GM06990 (cell line): ENCODE results near the gene GRK3.

Source experiments
- DNase-seq: peaks from one replicate; pipeline ENCODE4 v3.0.0-alpha.2; 2011; ENCODE audit not compliant: insufficient read length; ENCODE audit errors: extremely low read depth
- H3K27me3 ChIP-seq: replicated peaks from 2 replicates; pipeline ENCODE4 v1.6.0; 2011; ENCODE audit warnings: low read length; ENCODE audit not compliant: control insufficient read depth, insufficient read depth
- H3K36me3 ChIP-seq: 2 replicates; pipeline ENCODE4 v1.5.1; 2011; ENCODE audit warnings: low read length; ENCODE audit not compliant: control insufficient read depth, insufficient read depth
- H3K4me3 ChIP-seq: replicated peaks from 2 replicates; pipeline ENCODE4 v1.5.1; 2011; ENCODE audit warnings: low read depth, mild to moderate bottlenecking, control low read depth, low read length
- CTCF ChIP-seq: IDR thresholded peaks from 2 replicates; pipeline ENCODE4 v1.5.1; 2011; ENCODE audit warnings: low read length, control low read depth, mild to moderate bottlenecking, inconsistent platforms; ENCODE audit not compliant: insufficient read depth, poor library complexity, severe bottlenecking

Gene GRK3

GRCh38 chr22:25748140-25748539 is 183.7 kb downstream of the GRK3 start:
- Histone ChIP-seq H3K4me3 (no peak overlapping the region), H3K36me3 (no peaks in the 10 kb centered on the region), H3K27me3 (no peaks in the 10 kb centered on the region)
- no peak for DNase-seq
- no peak for TF ChIP-seq CTCF

- H3K4me3 ChIP-seq, result no peak overlapping the region
- TF ChIP-seq CTCF, result no peak
- DNase-seq, result no peak
- H3K36me3 ChIP-seq, result no peaks in the 10 kb centered on the region
- H3K27me3 ChIP-seq, result no peaks in the 10 kb centered on the region
These were observed 184.2 kb downstream of the GRK3 start for GRCh38 chr22:25748704-25749103.

- DNase-seq, result peak; percentile 39
- no peaks in the 10 kb centered on the region for H3K36me3 ChIP-seq
These were observed 185.1 kb downstream of the GRK3 start for GRCh38 chr22:25749420-25750169.

GRCh38 chr22:25750569-25751173 is 186.2 kb downstream of the GRK3 start:
- no peaks in the 10 kb centered on the region for H3K27me3 ChIP-seq
- no peak for DNase-seq
- no peak overlapping the region for H3K4me3 ChIP-seq
- no peak for TF ChIP-seq CTCF
- H3K36me3 ChIP-seq, result no peaks in the 10 kb centered on the region

More at GRCh38 chr22:25749420-25750169, 185.1 kb downstream of the GRK3 start:
- H3K27me3 ChIP-seq, result no peaks in the 10 kb centered on the region
- H3K4me3 ChIP-seq, result no peak overlapping the region
- TF ChIP-seq CTCF, result no peak

- H3K4me3 ChIP-seq, result no peak overlapping the region
- DNase-seq, result no peak
- TF ChIP-seq CTCF, result no peak
- no peaks in the 10 kb centered on the region for H3K27me3 ChIP-seq
- H3K36me3 ChIP-seq, result no peaks in the 10 kb centered on the region
These were observed 186.7 kb downstream of the GRK3 start for GRCh38 chr22:25751174-25751581.
